ENCODE results near the gene PACS2.

The PACS2 gene

GRCh38 chr14:105316968-105317510 lies 2.5 kb downstream of the PACS2 start:
- FAIRE-seq (no peak), DNase-seq (ENCODE audit: insufficient read length, low spot score) (no peak)
- TF ChIP-seq CTCF (IDR thresholded peaks at IDR 0.05; ENCODE audit: insufficient read depth, missing control alignments), result no peak

GRCh38 chr14:105317546-105317945 lies 3.0 kb downstream of the PACS2 start:
- FAIRE-seq (no peak), DNase-seq (ENCODE audit: insufficient read length, low spot score) (no peak)
- no peak for TF ChIP-seq CTCF (IDR thresholded peaks at IDR 0.05; ENCODE audit: insufficient read depth, missing control alignments)

GRCh38 chr14:105322791-105323556 lies 8.4 kb downstream of the PACS2 start:
- FAIRE-seq, result no peak
- no peak for TF ChIP-seq CTCF (IDR thresholded peaks at IDR 0.05; ENCODE audit: insufficient read depth, missing control alignments)
- DNase-seq (ENCODE audit: insufficient read length, low spot score), result no peak

GRCh38 chr14:105323663-105324062 lies 9.1 kb downstream of the PACS2 start:
- DNase-seq (ENCODE audit: insufficient read length, low spot score), result no peak
- no peak for TF ChIP-seq CTCF (IDR thresholded peaks at IDR 0.05; ENCODE audit: insufficient read depth, missing control alignments)
- no peak for FAIRE-seq

- TF ChIP-seq CTCF (IDR thresholded peaks at IDR 0.05; ENCODE audit: insufficient read depth, missing control alignments), result no peak
- DNase-seq (ENCODE audit: insufficient read length, low spot score) (no peak), FAIRE-seq (no peak)
Measured at GRCh38 chr14:105324080-105324778, 9.7 kb downstream of the PACS2 start.

- no peak for TF ChIP-seq CTCF (IDR thresholded peaks at IDR 0.05; ENCODE audit: insufficient read depth, missing control alignments)
- DNase-seq (ENCODE audit: insufficient read length, low spot score), result no peak
- no peak for FAIRE-seq
Measured at GRCh38 chr14:105324871-105325270, 10.3 kb downstream of the PACS2 start.

- DNase-seq (ENCODE audit: insufficient read length, low spot score), result no peak
- no peak for TF ChIP-seq CTCF (IDR thresholded peaks at IDR 0.05; ENCODE audit: insufficient read depth, missing control alignments)
- FAIRE-seq, result no peak
Measured at GRCh38 chr14:105325303-105325702, 10.8 kb downstream of the PACS2 start.

Measured in D721Med (cell line).